NCI-H2107 treated with DMSO at 0.1 percent for 48 hours (cell line): ENCODE data around the gene OR4N5.

ENCODE experiments used
- DNase-seq: peaks from one replicate; lab custom pipeline; 2025; ENCODE audit not compliant: unreplicated experiment; lab: John Stamatoyannopoulos, UW

The OR4N5 gene

GRCh38 chr14:20194101-20194500, 55.5 kb downstream of the OR4N5 start:
- no peak for DNase-seq
